ENCODE data around the gene GRAMD2B. TPM values are rescaled to one million over a fixed set of nuclear protein-coding genes. Genes with fewer than 3 reads are reported as not detected.

Gene GRAMD2B
- total RNA-seq, 1 donor from 2014 or later, result 11.0 TPM

DNA sequence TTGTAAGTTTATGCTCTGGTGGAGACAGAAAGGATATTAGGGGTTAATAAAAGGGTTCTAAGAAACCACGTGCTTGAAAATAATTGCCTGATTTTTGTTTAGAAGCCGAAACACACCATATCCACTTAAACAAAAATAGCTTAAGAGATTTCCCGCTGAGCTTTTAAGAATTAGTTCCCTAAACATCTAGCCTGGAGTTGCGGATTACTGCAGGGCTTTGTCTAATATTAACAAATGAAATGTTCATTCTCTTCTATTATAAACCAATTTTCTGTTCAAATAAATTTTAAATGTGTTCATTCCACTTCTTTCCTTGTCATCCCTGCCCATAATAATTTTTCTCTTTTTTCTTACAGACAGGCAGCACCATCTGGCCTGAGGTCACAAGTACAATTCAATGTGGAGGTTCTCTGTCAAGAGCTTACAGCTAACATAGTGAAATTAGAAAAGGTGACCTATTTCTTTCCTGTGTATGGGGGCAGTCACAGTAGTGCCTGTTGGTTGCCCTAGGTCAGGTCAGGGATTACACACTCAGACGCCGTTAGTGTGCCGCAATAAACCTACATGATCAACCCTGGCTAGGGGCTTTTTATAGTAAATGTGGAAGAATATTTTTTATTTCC, 65.3 kb downstream of the GRAMD2B start:
- peak overlapping the region; percentile 83 for H3K27ac ChIP-seq
- Mint-ChIP-seq H3K4me3 (peak overlapping the region; percentile 6), H3K36me3 (peaks cover 7% of the 10 kb centered on the region), H3K27ac (no peak overlapping the region), H3K9me3 (peaks cover 3% of the 10 kb centered on the region), H3K27me3 (ENCODE audit: insufficient read depth, low read depth) (peaks cover 13% of the 10 kb centered on the region), H3K4me1 (peaks cover 50% of the 10 kb centered on the region)
- H3K4me3 ChIP-seq, result no peak overlapping the region
- peaks cover 11% of the 10 kb centered on the region for H3K36me3 ChIP-seq
- peaks cover 41% of the 10 kb centered on the region for H3F3A ChIP-seq (ENCODE audit: low read depth)
- peaks cover 44% of the 10 kb centered on the region for H3K4me1 ChIP-seq
- H3K79me2 ChIP-seq (ENCODE audit: low read depth), result no peaks in the 10 kb centered on the region
- no peaks in the 10 kb centered on the region for H3K27me3 ChIP-seq
- no peak overlapping the region for H3K9ac ChIP-seq
- peak overlapping the region; percentile 67 for H3K4me2 ChIP-seq
- TF ChIP-seq, protein P1, sequence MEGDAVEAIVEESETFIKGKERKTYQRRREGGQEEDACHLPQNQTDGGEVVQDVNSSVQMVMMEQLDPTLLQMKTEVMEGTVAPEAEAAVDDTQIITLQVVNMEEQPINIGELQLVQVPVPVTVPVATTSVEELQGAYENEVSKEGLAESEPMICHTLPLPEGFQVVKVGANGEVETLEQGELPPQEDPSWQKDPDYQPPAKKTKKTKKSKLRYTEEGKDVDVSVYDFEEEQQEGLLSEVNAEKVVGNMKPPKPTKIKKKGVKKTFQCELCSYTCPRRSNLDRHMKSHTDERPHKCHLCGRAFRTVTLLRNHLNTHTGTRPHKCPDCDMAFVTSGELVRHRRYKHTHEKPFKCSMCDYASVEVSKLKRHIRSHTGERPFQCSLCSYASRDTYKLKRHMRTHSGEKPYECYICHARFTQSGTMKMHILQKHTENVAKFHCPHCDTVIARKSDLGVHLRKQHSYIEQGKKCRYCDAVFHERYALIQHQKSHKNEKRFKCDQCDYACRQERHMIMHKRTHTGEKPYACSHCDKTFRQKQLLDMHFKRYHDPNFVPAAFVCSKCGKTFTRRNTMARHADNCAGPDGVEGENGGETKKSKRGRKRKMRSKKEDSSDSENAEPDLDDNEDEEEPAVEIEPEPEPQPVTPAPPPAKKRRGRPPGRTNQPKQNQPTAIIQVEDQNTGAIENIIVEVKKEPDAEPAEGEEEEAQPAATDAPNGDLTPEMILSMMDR (IDR thresholded peaks at IDR 0.05), result no peak
- no peak for TF ChIP-seq EZH2 (IDR thresholded peaks at IDR 0.05)
- TF ChIP-seq EZH2phosphoT487 (IDR thresholded peaks at IDR 0.05), result no peak
- DNase-seq (ENCODE audit: low spot score), result peak; percentile 38
- no peak overlapping the region for H2AFZ ChIP-seq (replicated peaks)
- no peaks in the 10 kb centered on the region for H3K9me3 ChIP-seq (ENCODE audit: low read depth)
- H4K20me1 ChIP-seq (ENCODE audit: low read depth), result no peaks in the 10 kb centered on the region

DNA sequence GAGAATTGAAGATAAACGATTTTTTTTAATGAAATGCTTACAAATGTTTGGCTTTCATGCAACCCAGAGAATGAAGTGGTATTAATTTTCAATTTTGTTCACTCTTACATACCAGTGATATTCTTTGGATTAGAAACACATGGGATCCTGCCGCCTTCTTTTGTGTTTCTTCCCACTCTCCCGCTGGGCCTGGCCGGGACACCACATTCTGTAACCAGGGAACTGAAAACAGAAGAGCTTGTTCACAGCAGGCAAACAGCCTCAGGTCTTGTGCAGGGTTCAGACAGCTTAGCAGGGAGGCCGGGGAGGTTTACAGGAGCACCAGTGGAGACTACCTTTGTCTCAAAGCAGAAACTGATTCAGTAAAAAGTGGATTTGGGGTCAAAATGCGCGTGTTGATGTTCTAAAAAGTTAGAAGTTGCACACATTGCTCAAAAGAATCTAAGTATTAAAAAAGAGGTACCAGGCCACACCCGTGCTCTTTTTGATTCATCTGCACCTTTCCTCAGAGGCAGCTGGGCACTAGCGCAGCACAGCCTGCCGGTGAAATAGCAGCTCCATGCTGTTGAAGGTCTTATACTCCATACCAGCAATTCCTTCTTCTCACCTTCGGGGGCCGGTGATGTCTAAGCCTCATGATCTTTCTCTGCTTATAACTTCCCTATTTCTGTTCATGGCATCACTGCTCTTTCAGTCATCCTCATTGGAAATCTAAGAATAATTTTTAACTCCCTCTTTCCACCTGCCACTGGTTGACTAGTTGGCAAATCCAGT, 67.1 kb downstream of the GRAMD2B start:
- Histone ChIP-seq H3K4me1 (peaks cover 42% of the 10 kb centered on the region), H3K4me3 (peak overlapping the region; percentile 19), H3K4me2 (peak overlapping the region; percentile 67), H3K79me2 (ENCODE audit: low read depth) (no peaks in the 10 kb centered on the region), H2AFZ (replicated peaks) (no peak overlapping the region), H4K20me1 (ENCODE audit: low read depth) (no peaks in the 10 kb centered on the region), H3K27me3 (no peaks in the 10 kb centered on the region), H3K36me3 (peaks cover 11% of the 10 kb centered on the region), H3K9ac (no peak overlapping the region), H3K27ac (peak overlapping the region; percentile 83), H3K9me3 (ENCODE audit: low read depth) (no peaks in the 10 kb centered on the region), H3F3A (ENCODE audit: low read depth) (peaks cover 41% of the 10 kb centered on the region)
- Mint-ChIP-seq H3K4me3 (peak overlapping the region; percentile 56), H3K27ac (peak overlapping the region; percentile 65), H3K27me3 (ENCODE audit: insufficient read depth, low read depth) (peaks cover 13% of the 10 kb centered on the region), H3K4me1 (peaks cover 50% of the 10 kb centered on the region), H3K9me3 (peaks cover 3% of the 10 kb centered on the region), H3K36me3 (peaks cover 6% of the 10 kb centered on the region)
- TF ChIP-seq EZH2phosphoT487 (IDR thresholded peaks at IDR 0.05) (peak; percentile 27), EZH2 (IDR thresholded peaks at IDR 0.05) (no peak)
- TF ChIP-seq, protein P1 (IDR thresholded peaks at IDR 0.05), result peak; percentile 22
- DNase-seq (ENCODE audit: low spot score), result peak; percentile 79

DNA sequence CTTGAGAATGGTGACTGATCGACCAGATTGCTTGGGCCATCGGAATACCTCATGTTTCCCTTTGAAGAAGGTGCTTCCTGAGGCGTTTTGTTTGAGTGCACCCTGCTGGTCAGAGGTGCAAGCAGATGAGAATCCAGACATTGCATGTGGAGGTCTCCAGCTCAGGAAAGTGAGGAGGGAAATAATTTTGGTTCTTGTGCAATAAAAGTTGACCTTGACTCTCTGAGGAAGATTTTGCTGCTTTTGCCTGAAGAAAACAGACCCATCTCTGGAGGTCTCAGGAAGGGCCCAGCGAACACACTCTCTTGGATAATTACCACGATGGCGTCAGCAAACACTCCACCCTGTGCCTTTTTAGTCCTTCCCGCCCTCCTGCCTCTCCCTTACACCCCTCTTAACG, 69.7 kb downstream of the GRAMD2B start:
- Histone ChIP-seq H3K4me3 (no peak overlapping the region), H4K20me1 (ENCODE audit: low read depth) (no peaks in the 10 kb centered on the region), H3K9ac (no peak overlapping the region), H3K27me3 (no peaks in the 10 kb centered on the region), H3K4me1 (peaks cover 38% of the 10 kb centered on the region), H3K9me3 (ENCODE audit: low read depth) (no peaks in the 10 kb centered on the region), H3K79me2 (ENCODE audit: low read depth) (no peaks in the 10 kb centered on the region), H3K4me2 (no peak overlapping the region), H2AFZ (replicated peaks) (no peak overlapping the region), H3F3A (ENCODE audit: low read depth) (peaks cover 36% of the 10 kb centered on the region), H3K27ac (no peak overlapping the region), H3K36me3 (no peaks in the 10 kb centered on the region)
- no peak overlapping the region for H3K27ac Mint-ChIP-seq
- DNase-seq (ENCODE audit: low spot score), result no peak
- H3K4me3 Mint-ChIP-seq, result no peak overlapping the region
- TF ChIP-seq EZH2 (IDR thresholded peaks at IDR 0.05), result no peak
- TF ChIP-seq, protein P1 (IDR thresholded peaks at IDR 0.05), result peak; percentile 22
- H3K27me3 Mint-ChIP-seq (ENCODE audit: insufficient read depth, low read depth), result peaks cover 13% of the 10 kb centered on the region
- H3K4me1 Mint-ChIP-seq, result peaks cover 44% of the 10 kb centered on the region
- H3K36me3 Mint-ChIP-seq, result peaks cover 2% of the 10 kb centered on the region
- peaks cover 3% of the 10 kb centered on the region for H3K9me3 Mint-ChIP-seq
